ENCODE data around the gene LAMC2. TPM values are rescaled to one million over a fixed set of nuclear protein-coding genes. Genes with fewer than 3 reads are reported as not detected.

Gene LAMC2
- total RNA-seq, 4 donors from 2014 or later = 24.2 to 46.5 (median 35.5) TPM

- 82% methylated on average over 4 of the region's 4 CpGs for WGBS
Measured at GRCh38 chr1:183197762-183198161, 11.7 kb downstream of the LAMC2 start.

GRCh38 chr1:183198463-183198862, 12.4 kb downstream of the LAMC2 start:
- no peak for TF ChIP-seq POLR2AphosphoS5 (IDR thresholded peaks at IDR 0.05)
- no peak for TF ChIP-seq CTCF (IDR thresholded peaks at IDR 0.05)
- TF ChIP-seq POLR2A (IDR thresholded peaks at IDR 0.05) = no peak
- peak; percentile 88 for TF ChIP-seq EP300 (IDR thresholded peaks at IDR 0.05)
- Histone ChIP-seq H3K4me1 (peaks cover 10% of the 10 kb centered on the region), H3K27ac (peak overlapping the region; percentile 70), H3K27me3 (no peaks in the 10 kb centered on the region), H3K9me3 (no peaks in the 10 kb centered on the region), H3K36me3 (no peaks in the 10 kb centered on the region), H3K4me3 (no peak overlapping the region)
- 65% methylated on average over 9 of the region's 9 CpGs for WGBS
- no peak for DNase-seq (ENCODE audit: low spot score in 2 of 2)

More at GRCh38 chr1:183197762-183198161, 11.7 kb downstream of the LAMC2 start:
- H3K4me3 ChIP-seq = no peak overlapping the region
- no peak for DNase-seq (ENCODE audit: low spot score in 2 of 2)
- H3K36me3 ChIP-seq = no peaks in the 10 kb centered on the region
- H3K4me1 ChIP-seq = peaks cover 10% of the 10 kb centered on the region
- TF ChIP-seq EP300 (IDR thresholded peaks at IDR 0.05) (no peak), POLR2A (IDR thresholded peaks at IDR 0.05) (no peak), POLR2AphosphoS5 (IDR thresholded peaks at IDR 0.05) (no peak), CTCF (IDR thresholded peaks at IDR 0.05) (no peak)
- peak overlapping the region; percentile 70 for H3K27ac ChIP-seq
- no peaks in the 10 kb centered on the region for H3K9me3 ChIP-seq
- H3K27me3 ChIP-seq = no peaks in the 10 kb centered on the region

- TF ChIP-seq EP300 (IDR thresholded peaks at IDR 0.05) (no peak), POLR2AphosphoS5 (IDR thresholded peaks at IDR 0.05) (no peak), CTCF (IDR thresholded peaks at IDR 0.05) (no peak)
- DNase-seq (ENCODE audit: low spot score in 2 of 2) = no peak
- Histone ChIP-seq H3K27me3 (no peaks in the 10 kb centered on the region), H3K4me3 (no peak overlapping the region), H3K9me3 (no peaks in the 10 kb centered on the region), H3K27ac (peak overlapping the region; percentile 70), H3K4me1 (peaks cover 10% of the 10 kb centered on the region), H3K36me3 (no peaks in the 10 kb centered on the region)
- 88% methylated on average over 3 of the region's 3 CpGs for WGBS
Measured at GRCh38 chr1:183199304-183199703, 13.2 kb downstream of the LAMC2 start.

GRCh38 chr1:183200451-183200850, 14.4 kb downstream of the LAMC2 start:
- TF ChIP-seq EP300 (IDR thresholded peaks at IDR 0.05) (no peak), POLR2AphosphoS5 (IDR thresholded peaks at IDR 0.05) (no peak), POLR2A (IDR thresholded peaks at IDR 0.05) (no peak), CTCF (IDR thresholded peaks at IDR 0.05) (no peak)
- H3K4me1 ChIP-seq = peaks cover 9% of the 10 kb centered on the region
- WGBS = 74% methylated on average over 9 of the region's 9 CpGs
- H3K4me3 ChIP-seq = no peak overlapping the region
- H3K27me3 ChIP-seq = no peaks in the 10 kb centered on the region
- peak overlapping the region; percentile 20 for H3K27ac ChIP-seq
- no peaks in the 10 kb centered on the region for H3K9me3 ChIP-seq
- no peak for DNase-seq (ENCODE audit: low spot score in 2 of 2)
- H3K36me3 ChIP-seq = no peaks in the 10 kb centered on the region

GRCh38 chr1:183203094-183203493, 17.0 kb downstream of the LAMC2 start:
- peaks cover 10% of the 10 kb centered on the region for H3K4me1 ChIP-seq
- no peak for DNase-seq (ENCODE audit: low spot score in 2 of 2)
- no peak overlapping the region for H3K27ac ChIP-seq
- no peak overlapping the region for H3K4me3 ChIP-seq
- TF ChIP-seq CTCF (IDR thresholded peaks at IDR 0.05) (no peak), EP300 (IDR thresholded peaks at IDR 0.05) (no peak), POLR2A (IDR thresholded peaks at IDR 0.05) (no peak), POLR2AphosphoS5 (IDR thresholded peaks at IDR 0.05) (no peak)
- H3K27me3 ChIP-seq = no peaks in the 10 kb centered on the region
- 84% methylated on average over 3 of the region's 3 CpGs for WGBS
- no peaks in the 10 kb centered on the region for H3K36me3 ChIP-seq
- H3K9me3 ChIP-seq = no peaks in the 10 kb centered on the region
